ENCODE data around the gene CSH2.

Gene CSH2

GRCh38 chr17:63832455-63832854 is 41.0 kb downstream of the CSH2 start:
- Histone ChIP-seq H3F3A (ENCODE audit: control insufficient read depth, insufficient read depth) (peaks cover 13% of the 10 kb centered on the region), H3K9me3 (ENCODE audit: control insufficient read depth, insufficient read depth, low read length) (no peaks in the 10 kb centered on the region), H3K4me2 (ENCODE audit: low read length) (no peak overlapping the region), H3K4me1 (ENCODE audit: control insufficient read depth, low read length) (peaks cover 30% of the 10 kb centered on the region), H4K20me1 (ENCODE audit: control insufficient read depth, insufficient read depth, low read depth, low read length) (peaks cover 7% of the 10 kb centered on the region; the same call in 1 of the 2 replicates), H3K27ac (ENCODE audit: low read depth, low read length) (no peak overlapping the region), H3K36me3 (ENCODE audit: control insufficient read depth, low read length) (peaks cover 97% of the 10 kb centered on the region), H3K79me2 (ENCODE audit: control insufficient read depth, low read length) (peaks cover 47% of the 10 kb centered on the region), H3K27me3 (ENCODE audit: control insufficient read depth, low read length) (no peaks in the 10 kb centered on the region), H3K4me3 (ENCODE audit: low read length) (no peak overlapping the region), H3K9me2 (replicated peaks; ENCODE audit: control insufficient read depth, low read length) (no peaks in the 10 kb centered on the region)
- TF ChIP-seq CTCF (IDR thresholded peaks at IDR 0.05; ENCODE audit: low read depth, low read length, poor library complexity, severe bottlenecking) (no peak), EZH2phosphoT487 (IDR thresholded peaks at IDR 0.05; ENCODE audit: borderline replicate concordance, low read length) (no peak)

DNA sequence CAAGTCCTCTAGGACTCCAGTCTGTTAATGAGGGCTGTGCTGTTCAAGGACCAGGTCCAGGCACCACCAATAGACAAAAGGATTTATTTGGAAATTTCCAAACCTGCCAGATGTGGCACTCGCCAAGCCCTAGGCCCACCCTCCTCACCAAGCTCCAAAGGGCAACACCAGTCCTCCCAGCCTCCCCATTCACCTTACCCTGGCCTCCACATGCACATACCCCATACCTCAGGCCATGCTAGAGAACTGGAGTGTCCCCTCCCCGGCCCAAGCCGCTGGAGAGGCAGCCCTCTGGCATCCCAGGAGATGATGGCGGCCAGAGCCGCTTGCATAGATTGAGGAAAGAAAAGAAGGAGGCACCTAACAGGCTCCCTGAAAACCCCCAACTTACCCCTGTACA is 41.5 kb downstream of the CSH2 start:
- TF ChIP-seq CTCF (IDR thresholded peaks at IDR 0.05; ENCODE audit: low read depth, low read length, poor library complexity, severe bottlenecking) = no peak
- TF ChIP-seq EZH2phosphoT487 (IDR thresholded peaks at IDR 0.05; ENCODE audit: borderline replicate concordance, low read length) = no peak
- Histone ChIP-seq H3K79me2 (ENCODE audit: control insufficient read depth, low read length) (peaks cover 45% of the 10 kb centered on the region), H3K4me1 (ENCODE audit: control insufficient read depth, low read length) (peaks cover 30% of the 10 kb centered on the region), H3K27ac (ENCODE audit: low read depth, low read length) (no peak overlapping the region), H3K4me2 (ENCODE audit: low read length) (no peak overlapping the region), H3K9me3 (ENCODE audit: control insufficient read depth, insufficient read depth, low read length) (no peaks in the 10 kb centered on the region), H3K27me3 (ENCODE audit: control insufficient read depth, low read length) (no peaks in the 10 kb centered on the region), H4K20me1 (ENCODE audit: control insufficient read depth, insufficient read depth, low read depth, low read length) (peaks cover 7% of the 10 kb centered on the region; the same call in 1 of the 2 replicates), H3K4me3 (ENCODE audit: low read length) (no peak overlapping the region), H3F3A (ENCODE audit: control insufficient read depth, insufficient read depth) (peaks cover 13% of the 10 kb centered on the region), H3K36me3 (ENCODE audit: control insufficient read depth, low read length) (peaks cover 92% of the 10 kb centered on the region), H3K9me2 (replicated peaks; ENCODE audit: control insufficient read depth, low read length) (no peaks in the 10 kb centered on the region)

DNA sequence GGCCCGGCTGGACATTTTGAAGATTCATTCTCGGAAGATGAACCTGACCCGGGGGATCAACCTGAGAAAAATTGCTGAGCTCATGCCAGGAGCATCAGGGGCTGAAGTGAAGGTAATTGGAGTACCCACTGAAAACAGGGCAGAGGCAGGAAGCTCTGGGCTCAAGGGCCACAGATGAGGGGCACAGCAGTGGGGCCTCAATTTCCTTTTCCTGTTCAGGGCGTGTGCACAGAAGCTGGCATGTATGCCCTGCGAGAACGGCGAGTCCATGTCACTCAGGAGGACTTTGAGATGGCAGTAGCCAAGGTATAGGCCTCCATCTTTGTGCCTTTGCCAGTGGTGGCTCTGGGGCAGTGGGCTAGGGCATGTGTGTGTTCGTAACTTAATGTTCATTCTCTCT is 42.0 kb downstream of the CSH2 start:
- Histone ChIP-seq H3K9me3 (ENCODE audit: control insufficient read depth, insufficient read depth, low read length) (no peaks in the 10 kb centered on the region), H3K4me3 (ENCODE audit: low read length) (no peak overlapping the region), H3F3A (ENCODE audit: control insufficient read depth, insufficient read depth) (peaks cover 11% of the 10 kb centered on the region), H3K27ac (ENCODE audit: low read depth, low read length) (no peak overlapping the region), H4K20me1 (ENCODE audit: control insufficient read depth, insufficient read depth, low read depth, low read length) (peaks cover 7% of the 10 kb centered on the region; the same call in 1 of the 2 replicates), H3K79me2 (ENCODE audit: control insufficient read depth, low read length) (peaks cover 44% of the 10 kb centered on the region), H3K4me2 (ENCODE audit: low read length) (no peak overlapping the region), H3K4me1 (ENCODE audit: control insufficient read depth, low read length) (peaks cover 30% of the 10 kb centered on the region), H3K9me2 (replicated peaks; ENCODE audit: control insufficient read depth, low read length) (no peaks in the 10 kb centered on the region), H3K27me3 (ENCODE audit: control insufficient read depth, low read length) (no peaks in the 10 kb centered on the region), H3K36me3 (ENCODE audit: control insufficient read depth, low read length) (peaks cover 89% of the 10 kb centered on the region)
- TF ChIP-seq CTCF (IDR thresholded peaks at IDR 0.05; ENCODE audit: low read depth, low read length, poor library complexity, severe bottlenecking) (no peak), EZH2phosphoT487 (IDR thresholded peaks at IDR 0.05; ENCODE audit: borderline replicate concordance, low read length) (no peak)
